ENCODE data around the gene CKS2. TPM values are rescaled to one million over a fixed set of nuclear protein-coding genes. Genes with fewer than 3 reads are reported as not detected.

The CKS2 gene
- polyA plus RNA-seq (130 to 291 TPM (median 224 TPM) in 3 replicates), polyA minus RNA-seq (30.3 to 117 TPM (median 88.1 TPM) in 3 replicates)
- 30.2 TPM for polyA plus RNA-seq (2011; ENCODE audit: low read depth)
- polyA plus RNA-seq (2011; cell fraction: cytosol; rRNA removed): 200 and 230 TPM in 2 replicates
- polyA plus RNA-seq (2011; cell fraction: nucleus; rRNA removed): 90.4 and 118 TPM in 2 replicates
- 75.7 and 143 TPM in 2 replicates for polyA plus RNA-seq (2012; ENCODE audit: low replicate concordance)
- 83.3 TPM for polyA minus RNA-seq (2011; cell fraction: cytosol; rRNA and poly(A)+ RNA removed)
- 9.1 and 12.6 TPM in 2 replicates for polyA minus RNA-seq (2011; cell fraction: nucleus; rRNA and poly(A)+ RNA removed)

GRCh38 chr9:89310475-89311345, at the start of gene CKS2:
Gene CKS2, plus strand, starts transcription at chr9:89311195. Its CDS starts 98 bp downstream, at chr9:89311293.
- TF ChIP-seq CTCF (optimal IDR thresholded peaks at IDR 0.05 in 1 of 3, IDR thresholded peaks at IDR 0.05 in 1 of 3, conservative IDR thresholded peaks at IDR 0.05 in 1 of 3; ENCODE audit: extremely low read depth in 1 of 3, insufficient read depth in 2 of 3, low read length in 3 of 3) (no peak), EZH2 (IDR thresholded peaks at IDR 0.05; ENCODE audit: low read length) (no peak)
- H3K9ac ChIP-seq (ENCODE audit: control insufficient read depth, extremely low read depth, insufficient read depth, low read length): peak within 1 kb of the TSS; percentile 98
- dilution Hi-C loops (cut with MboI; ENCODE audit: extremely low pct_ligation_motif_present, low sequenced_read_pairs): no loop called here
- peak within 1 kb of the TSS; percentile 55 for H2AFZ ChIP-seq (ENCODE audit: control insufficient read depth, low read length)
- H4K20me1 ChIP-seq (ENCODE audit: control insufficient read depth, extremely low read depth, insufficient read depth, low read length): peaks cover 10% of the 10 kb centered on the region
- H3K79me2 ChIP-seq (ENCODE audit: control insufficient read depth, insufficient read depth, low read length): peaks cover 47% of the 10 kb centered on the region
- peaks cover 0 to 9% of the 10 kb centered on the region in 2 experiments for H3K36me3 ChIP-seq (ENCODE audit: control insufficient read depth in 2 of 2, extremely low read depth in 1 of 2, insufficient read depth in 2 of 2, low read length in 2 of 2)
- no peaks in the 10 kb centered on the region for H3K9me3 ChIP-seq (ENCODE audit: control insufficient read depth, low read depth, low read length)
- H3K9me1 ChIP-seq (ENCODE audit: control insufficient read depth, extremely low read depth, insufficient read depth, low read length): no peaks in the 10 kb centered on the region
- FAIRE-seq (peak; percentile 79), DNase-seq (ENCODE audit: low read depth, low spot score) (peak; percentile 99)
- peaks cover 23% of the 10 kb centered on the region for H3K4me1 ChIP-seq (ENCODE audit: control insufficient read depth, extremely low read depth, insufficient read depth, low read length)
- no peaks in the 10 kb centered on the region for H3K27me3 ChIP-seq (ENCODE audit: control insufficient read depth, extremely low read depth, insufficient read depth, low read length)
- H3K4me2 ChIP-seq (ENCODE audit: control insufficient read depth, extremely low read depth, insufficient read depth, low read depth, low read length): peak within 1 kb of the TSS; percentile 86
- H3K27ac ChIP-seq (ENCODE audit: control insufficient read depth, insufficient read depth, low read length): peak within 1 kb of the TSS; percentile 90
- peak within 1 kb of the TSS; percentile 87 to 98 (median 90) for H3K4me3 ChIP-seq (ENCODE audit: control insufficient read depth in 2 of 3, extremely low read depth in 1 of 3, insufficient read depth in 2 of 3, low read depth in 1 of 3, low read length in 3 of 3)

GRCh38 chr9:89273528-89274279, 37.3 kb upstream of the CKS2 start:
- Histone ChIP-seq H3K4me1 (ENCODE audit: control insufficient read depth, extremely low read depth, insufficient read depth, low read length) (no peaks in the 10 kb centered on the region), H3K27ac (ENCODE audit: control insufficient read depth, insufficient read depth, low read length) (no peak overlapping the region), H3K4me2 (ENCODE audit: control insufficient read depth, extremely low read depth, insufficient read depth, low read depth, low read length) (no peak overlapping the region), H3K79me2 (ENCODE audit: control insufficient read depth, insufficient read depth, low read length) (no peaks in the 10 kb centered on the region), H3K4me3 (ENCODE audit: control insufficient read depth in 2 of 3, extremely low read depth in 1 of 3, insufficient read depth in 2 of 3, low read depth in 1 of 3, low read length in 3 of 3) (no peak overlapping the region), H3K9me3 (ENCODE audit: control insufficient read depth, low read depth, low read length) (peaks cover 4% of the 10 kb centered on the region), H3K9me1 (ENCODE audit: control insufficient read depth, extremely low read depth, insufficient read depth, low read length) (no peaks in the 10 kb centered on the region), H3K27me3 (ENCODE audit: control insufficient read depth, extremely low read depth, insufficient read depth, low read length) (no peaks in the 10 kb centered on the region), H3K9ac (ENCODE audit: control insufficient read depth, extremely low read depth, insufficient read depth, low read length) (no peak overlapping the region), H4K20me1 (ENCODE audit: control insufficient read depth, extremely low read depth, insufficient read depth, low read length) (no peaks in the 10 kb centered on the region), H3K36me3 (ENCODE audit: control insufficient read depth in 2 of 2, extremely low read depth in 1 of 2, insufficient read depth in 2 of 2, low read length in 2 of 2) (no peaks in the 10 kb centered on the region), H2AFZ (ENCODE audit: control insufficient read depth, low read length) (no peak overlapping the region)
- no peak for DNase-seq (ENCODE audit: low read depth, low spot score)
- TF ChIP-seq CTCF (optimal IDR thresholded peaks at IDR 0.05 in 1 of 3, IDR thresholded peaks at IDR 0.05 in 1 of 3, conservative IDR thresholded peaks at IDR 0.05 in 1 of 3; ENCODE audit: extremely low read depth in 1 of 3, insufficient read depth in 2 of 3, low read length in 3 of 3) (no peak), EZH2 (IDR thresholded peaks at IDR 0.05; ENCODE audit: low read length) (no peak)
- FAIRE-seq: no peak
- dilution Hi-C loops (cut with MboI; ENCODE audit: extremely low pct_ligation_motif_present, low sequenced_read_pairs): no loop called here
